ENCODE measurements around the gene DKK1.

DKK1 gene

GRCh38 chr10:52313933-52314821, at the start of gene DKK1:
Gene DKK1, plus strand, starts transcription at chr10:52314281. Its CDS starts 154 bp downstream, at chr10:52314435.
- no peak for DNase-seq (ENCODE audit: low read depth in 2 of 2)

DNA sequence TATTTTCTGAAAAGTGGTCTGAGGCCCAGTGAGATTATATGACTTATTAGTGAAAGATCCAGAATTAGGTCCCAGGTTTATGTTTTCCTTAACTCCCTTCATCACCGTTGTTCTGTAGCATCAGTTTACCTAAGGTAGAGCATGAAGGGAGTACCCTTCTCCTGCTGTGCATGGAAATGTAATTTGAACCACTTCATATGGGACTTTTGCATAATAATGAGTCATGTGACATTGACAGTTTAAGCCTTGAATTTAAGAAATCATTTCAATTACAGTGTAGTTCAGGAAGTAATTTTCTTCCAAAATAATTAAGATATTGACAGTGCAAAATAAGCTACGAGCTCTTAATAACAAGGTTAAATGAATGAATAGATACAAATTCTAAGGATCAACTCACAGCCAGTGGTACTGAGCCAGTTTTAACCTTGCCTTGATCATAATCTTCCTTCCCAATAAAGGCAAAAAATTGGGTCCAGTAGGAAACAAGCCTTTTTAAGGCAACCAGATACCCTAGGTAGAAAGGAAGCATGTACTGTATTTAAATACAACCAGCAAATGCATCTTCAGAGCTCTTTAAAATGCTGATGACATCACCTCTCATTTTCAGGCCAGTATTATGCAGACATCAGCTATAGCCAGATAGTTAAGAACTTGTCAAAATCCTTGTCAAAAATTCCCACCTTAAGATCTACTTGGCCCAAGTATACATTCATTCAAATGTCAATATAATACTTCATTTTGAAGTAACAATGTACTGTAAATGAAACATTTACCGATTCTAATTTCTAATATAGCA, 48.8 kb upstream of the DKK1 start:
- no peak for DNase-seq (ENCODE audit: low read depth in 2 of 2)

DNA sequence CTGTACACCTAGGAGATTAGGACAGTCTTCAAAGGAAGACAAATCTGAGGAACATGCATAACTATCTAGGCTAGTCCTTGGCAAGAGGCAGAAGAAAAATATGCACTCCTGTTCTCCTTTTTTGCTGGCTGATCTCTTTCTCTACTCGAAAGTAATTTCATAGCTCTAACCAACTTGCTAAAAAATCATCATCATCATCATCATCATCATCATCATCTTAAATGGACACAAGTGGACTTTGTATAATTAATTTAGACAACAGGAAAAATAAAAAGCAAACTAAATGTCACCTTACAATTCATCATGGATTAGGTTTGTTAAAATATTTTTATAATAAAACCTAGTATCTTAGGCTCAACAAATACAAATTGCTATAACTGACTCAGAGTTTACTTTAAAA, 47.2 kb upstream of the DKK1 start:
- no peak for DNase-seq (ENCODE audit: low read depth in 2 of 2)

DNA sequence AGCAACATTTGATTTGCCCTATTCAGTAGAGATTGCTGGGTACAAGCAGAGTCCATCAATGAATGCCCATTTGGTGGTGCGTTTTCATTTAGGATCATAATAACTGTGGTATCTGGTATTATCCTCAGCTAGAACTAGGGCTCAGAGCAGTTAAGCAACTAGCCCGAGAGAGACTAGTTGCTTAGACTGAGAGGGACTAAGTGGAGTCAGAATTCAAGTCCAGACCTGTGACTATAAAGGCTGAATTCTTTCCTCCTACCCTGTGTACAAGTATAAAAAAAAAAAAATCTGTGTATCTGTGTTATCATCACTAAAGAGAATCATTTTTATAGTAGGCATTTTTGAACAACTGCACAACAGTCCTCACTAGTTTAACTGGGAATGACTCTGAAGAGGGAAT, 45.3 kb upstream of the DKK1 start:
- DNase-seq (ENCODE audit: low read depth in 2 of 2), result no peak

GRCh38 chr10:52269233-52269632, 44.8 kb upstream of the DKK1 start:
- DNase-seq (ENCODE audit: low read depth in 2 of 2), result no peak

DNA sequence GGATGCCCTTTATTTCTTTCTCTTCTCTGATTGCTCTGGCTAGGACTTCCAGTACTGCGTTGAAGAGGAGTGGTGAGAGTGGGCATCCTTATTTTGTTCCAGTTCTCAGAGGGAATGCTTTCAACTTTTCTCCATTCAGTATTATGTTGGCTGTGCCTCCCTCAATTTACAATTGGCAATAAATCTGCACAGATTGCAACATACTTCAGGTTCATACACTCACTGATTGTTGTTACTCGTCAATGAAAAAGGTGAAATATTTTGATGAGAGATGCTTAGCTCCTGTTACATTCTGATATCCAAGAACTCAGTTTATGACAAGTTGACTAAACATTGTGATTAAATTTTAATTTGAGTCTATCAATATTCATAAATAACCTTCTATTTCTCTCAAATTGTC, 37.9 kb upstream of the DKK1 start:
- no peak for DNase-seq (ENCODE audit: low read depth in 2 of 2)

- DNase-seq (ENCODE audit: low read depth in 2 of 2), result no peak
Observed at GRCh38 chr10:52276986-52277385, 37.1 kb upstream of the DKK1 start.

GRCh38 chr10:52279546-52279945, 34.5 kb upstream of the DKK1 start:
- no peak for DNase-seq (ENCODE audit: low read depth in 2 of 2)

- no peak for DNase-seq (ENCODE audit: low read depth in 2 of 2)
Observed at GRCh38 chr10:52280051-52280450, 34.0 kb upstream of the DKK1 start.

DNA sequence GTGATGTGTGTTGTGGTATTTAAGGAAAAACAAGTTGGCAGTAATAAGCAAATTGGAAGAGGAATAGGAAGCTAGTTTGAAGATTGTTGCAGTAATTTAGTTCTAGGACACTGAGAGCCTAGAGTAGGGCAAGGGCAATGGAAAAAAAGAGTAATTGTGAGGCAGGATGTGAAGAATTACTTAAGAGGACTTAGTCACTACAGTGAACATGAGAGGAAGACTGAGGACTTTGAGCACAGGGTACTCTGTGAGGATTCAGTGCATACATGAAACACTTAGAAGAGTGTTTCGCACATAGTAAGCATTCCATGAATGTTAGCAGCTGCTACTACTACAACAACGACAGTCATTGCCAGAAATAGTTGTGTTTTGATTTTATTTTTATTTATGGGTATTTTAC, 30.9 kb upstream of the DKK1 start:
- DNase-seq (ENCODE audit: low read depth in 2 of 2), result no peak

- no peak for DNase-seq (ENCODE audit: low read depth in 2 of 2)
Observed at GRCh38 chr10:52284416-52285013, 29.6 kb upstream of the DKK1 start.

DNA sequence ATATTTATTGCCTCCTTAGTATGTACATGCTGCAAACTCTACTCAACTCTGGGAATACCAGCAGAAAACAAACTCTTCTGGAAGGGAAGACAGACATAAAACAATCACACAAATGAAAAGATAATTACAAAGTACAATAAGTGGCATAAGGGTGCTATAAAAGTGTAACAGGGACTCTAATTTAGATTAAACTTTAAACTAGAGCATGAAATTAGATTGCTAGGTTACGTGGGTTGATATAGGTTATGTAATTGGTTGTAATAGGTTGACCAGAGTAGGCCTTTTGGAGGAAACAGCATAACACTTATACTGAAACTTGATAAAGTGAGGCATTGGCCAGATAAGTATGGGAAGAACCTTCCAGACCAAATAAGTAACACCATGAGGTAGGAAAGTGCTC, 26.2 kb upstream of the DKK1 start:
- no peak for DNase-seq (ENCODE audit: low read depth in 2 of 2)

GRCh38 chr10:52297747-52298146, 16.3 kb upstream of the DKK1 start:
- DNase-seq (ENCODE audit: low read depth in 2 of 2), result no peak

DNA sequence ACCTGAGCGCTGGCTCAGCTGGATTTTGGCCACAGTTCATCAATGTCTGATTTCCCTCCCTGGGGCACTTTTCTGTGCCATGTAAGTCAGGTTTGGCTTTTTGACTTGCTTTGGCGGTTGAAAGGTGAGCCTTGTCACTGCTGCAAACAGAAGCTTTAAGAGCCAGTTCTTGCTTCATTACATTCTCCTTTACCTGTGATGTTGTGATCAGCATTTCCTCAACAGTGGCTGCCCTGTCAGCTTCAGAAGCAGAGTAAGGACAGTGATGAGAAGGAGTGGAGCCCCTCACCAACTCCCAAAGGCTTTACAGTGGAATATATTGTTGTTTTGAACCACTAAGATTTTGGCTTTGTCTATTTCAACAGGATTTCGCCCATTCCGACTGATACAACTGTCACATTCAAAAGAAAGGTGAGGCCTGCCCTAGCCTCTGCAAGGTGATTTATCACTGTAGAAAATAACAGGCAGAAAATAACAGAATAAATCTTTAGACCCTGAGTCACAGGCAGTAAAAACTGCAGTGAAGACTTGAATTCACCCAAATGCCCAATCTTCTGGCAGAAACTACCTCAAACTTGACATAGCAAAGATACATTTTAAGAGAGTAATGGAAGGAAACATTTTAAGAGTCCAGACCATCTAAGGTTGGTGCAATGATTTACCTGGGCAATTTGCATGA, 13.3 kb upstream of the DKK1 start:
- DNase-seq (ENCODE audit: low read depth in 2 of 2), result no peak

- DNase-seq (ENCODE audit: low read depth in 2 of 2), result no peak
Observed at GRCh38 chr10:52308251-52309031, 5.6 kb upstream of the DKK1 start.

DNA sequence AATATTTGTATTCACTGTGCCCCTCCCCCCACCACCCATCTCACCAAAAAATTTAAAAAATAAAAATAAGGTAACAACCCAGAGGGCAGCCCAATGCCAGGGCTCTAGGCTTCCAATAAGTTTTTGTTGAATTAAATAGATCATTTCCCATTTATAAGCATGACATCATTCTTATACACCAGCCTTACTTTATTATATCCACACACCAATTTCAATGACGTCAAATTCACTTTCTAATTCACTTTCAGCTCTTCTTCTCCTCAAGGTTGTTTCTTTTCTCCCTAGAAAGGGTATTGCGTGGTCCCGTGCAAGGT, 1.2 kb upstream of the DKK1 start:
- no peak for DNase-seq (ENCODE audit: low read depth in 2 of 2)

- no peak for DNase-seq (ENCODE audit: low read depth in 2 of 2)
Observed at GRCh38 chr10:52313256-52313932, 687 bp upstream of the DKK1 start.

DNA sequence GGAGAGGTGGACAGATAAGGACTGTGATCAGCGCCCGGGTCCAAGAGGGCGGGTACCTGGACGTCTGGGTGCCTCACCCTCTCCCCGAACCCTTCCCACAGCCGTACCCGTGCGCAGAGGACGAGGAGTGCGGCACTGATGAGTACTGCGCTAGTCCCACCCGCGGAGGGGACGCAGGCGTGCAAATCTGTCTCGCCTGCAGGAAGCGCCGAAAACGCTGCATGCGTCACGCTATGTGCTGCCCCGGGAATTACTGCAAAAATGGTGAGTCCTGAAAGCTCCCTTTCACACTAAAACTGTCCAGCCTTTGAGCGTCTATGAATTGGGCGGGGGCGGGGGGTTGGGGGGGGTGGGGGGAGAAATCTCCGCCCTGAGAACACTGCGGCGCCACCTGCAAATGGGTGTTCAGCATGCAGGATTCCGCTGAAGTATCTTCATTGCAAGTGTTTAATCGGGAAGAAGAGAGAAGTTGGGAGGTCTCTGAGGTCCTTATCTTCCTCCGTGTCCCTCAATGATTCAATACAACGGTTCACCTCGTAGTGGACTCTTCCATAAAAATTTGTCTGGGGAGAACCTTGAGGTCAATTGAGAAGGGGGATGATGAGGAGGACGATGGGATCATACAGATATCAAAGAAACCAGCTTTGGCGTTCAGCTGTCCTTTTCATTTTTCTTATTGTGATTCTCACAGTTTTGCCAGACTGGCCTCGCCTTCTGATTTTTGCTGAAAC, 906 bp downstream of the DKK1 start:
- DNase-seq (ENCODE audit: low read depth in 2 of 2), result no peak

GRCh38 chr10:52316001-52316400, 1.9 kb downstream of the DKK1 start:
- no peak for DNase-seq (ENCODE audit: low read depth in 2 of 2)

DNA sequence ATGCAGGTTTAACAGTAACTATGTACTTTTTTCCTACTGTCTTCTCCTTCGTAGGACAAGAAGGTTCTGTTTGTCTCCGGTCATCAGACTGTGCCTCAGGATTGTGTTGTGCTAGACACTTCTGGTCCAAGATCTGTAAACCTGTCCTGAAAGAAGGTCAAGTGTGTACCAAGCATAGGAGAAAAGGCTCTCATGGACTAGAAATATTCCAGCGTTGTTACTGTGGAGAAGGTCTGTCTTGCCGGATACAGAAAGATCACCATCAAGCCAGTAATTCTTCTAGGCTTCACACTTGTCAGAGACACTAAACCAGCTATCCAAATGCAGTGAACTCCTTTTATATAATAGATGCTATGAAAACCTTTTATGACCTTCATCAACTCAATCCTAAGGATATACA, 2.4 kb downstream of the DKK1 start:
- DNase-seq (ENCODE audit: low read depth in 2 of 2), result no peak
